Naive B cell (primary cell): ENCODE results near the gene GNRHR. TPM values are rescaled to one million over a fixed set of nuclear protein-coding genes. Genes with fewer than 3 reads are reported as not detected.
"Not testable (repeated sequence)": the region's sequence is repeated elsewhere in the genome, so short reads cannot be mapped to it uniquely, and the experiment has no call there.

Experiments used
- ATAC-seq, 2 donors: fragments of 150-1000 bp; cut with Tn5 transposase; 2 replicates each; pipeline ENCODE4 v1.10.0; 2021; ENCODE audit warnings: low read depth in 2 of 2, mild to moderate bottlenecking in 2 of 2, moderate library complexity in 2 of 2
- DNase-seq: peaks from one replicate; pipeline ENCODE4 v3.0.0; 2022
- H3K27ac Mint-ChIP-seq, 6 donors: one replicate each; pipeline ENCODE4 v1.8.0; 2020 to 2022; ENCODE audit warnings: mild to moderate bottlenecking in 6 of 6, mixed read lengths in 6 of 6, moderate library complexity in 5 of 6, inconsistent platforms in 2 of 6
- H3K27me3 Mint-ChIP-seq, 3 donors: one replicate each; pipeline ENCODE4 v1.8.0; 2021 to 2022; ENCODE audit warnings: mixed read lengths in 3 of 3, mild to moderate bottlenecking in 1 of 3
- H3K36me3 Mint-ChIP-seq, 2 donors: one replicate each; pipeline ENCODE4 v1.8.0; 2020 to 2022; ENCODE audit warnings: mixed read lengths in 2 of 2, inconsistent platforms in 1 of 2, mild to moderate bottlenecking in 1 of 2
- H3K4me1 Mint-ChIP-seq, 3 donors: one replicate each; pipeline ENCODE4 v1.8.0; 2020 to 2022; ENCODE audit warnings: mixed read lengths in 3 of 3, inconsistent platforms in 1 of 3, mild to moderate bottlenecking in 1 of 3, moderate library complexity in 1 of 3
- H3K4me3 Mint-ChIP-seq, 8 donors: one replicate each; pipeline ENCODE4 v1.8.0; 2020 to 2022; ENCODE audit warnings: mild to moderate bottlenecking in 8 of 8, mixed read lengths in 8 of 8, moderate library complexity in 8 of 8, inconsistent platforms in 2 of 8
- H3K9me3 Mint-ChIP-seq, 7 donors: one replicate each; pipeline ENCODE4 v1.8.0; 2020 to 2022; ENCODE audit warnings: mixed read lengths in 7 of 7, mild to moderate bottlenecking in 5 of 7, inconsistent platforms in 2 of 7, moderate library complexity in 1 of 7
- polyA plus RNA-seq, 6 donors: library from polyadenylated mRNA; unstranded; fragments of 300-500 nt; fragmentation: Illumina TruSeq; gene quantifications; one replicate each; pipeline ENCODE4 v1.2.3, GENCODE V29; 2021; ENCODE audit warnings: low read depth in 6 of 6

The GNRHR gene
- polyA plus RNA-seq, 6 donors from 2014 or later = 0.12 TPM; not detected in 5

DNA sequence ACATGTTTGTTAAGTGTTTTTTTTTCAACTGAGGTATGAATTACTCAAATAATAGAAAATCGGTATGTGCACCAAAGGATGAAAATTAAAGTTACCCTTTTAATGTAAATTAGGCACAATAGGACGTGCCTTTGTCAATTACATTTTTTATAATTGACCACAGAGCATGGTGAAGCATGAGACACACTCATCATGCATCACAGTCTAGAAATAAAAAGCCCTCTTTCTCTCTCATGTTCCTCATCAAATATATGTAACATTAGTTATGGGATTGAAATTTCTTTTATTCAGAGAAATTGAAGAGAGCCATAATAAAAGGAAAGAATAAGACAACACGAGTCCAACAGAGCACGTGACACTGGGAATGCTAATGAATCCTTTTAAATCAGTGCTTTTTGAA lies 3.5 kb downstream of the GNRHR start:
- no peaks in the 10 kb centered on the region for H3K36me3 Mint-ChIP-seq
- H3K4me1 Mint-ChIP-seq = peaks cover 3 to 8% (median 3%) of the 10 kb centered on the region in 3 donors
- H3K27ac Mint-ChIP-seq = no peak overlapping the region
- no peak overlapping the region for H3K4me3 Mint-ChIP-seq
- ATAC-seq (no peak), DNase-seq (no peak)
- no peaks in the 10 kb centered on the region for H3K9me3 Mint-ChIP-seq
- H3K27me3 Mint-ChIP-seq = no peaks in the 10 kb centered on the region

DNA sequence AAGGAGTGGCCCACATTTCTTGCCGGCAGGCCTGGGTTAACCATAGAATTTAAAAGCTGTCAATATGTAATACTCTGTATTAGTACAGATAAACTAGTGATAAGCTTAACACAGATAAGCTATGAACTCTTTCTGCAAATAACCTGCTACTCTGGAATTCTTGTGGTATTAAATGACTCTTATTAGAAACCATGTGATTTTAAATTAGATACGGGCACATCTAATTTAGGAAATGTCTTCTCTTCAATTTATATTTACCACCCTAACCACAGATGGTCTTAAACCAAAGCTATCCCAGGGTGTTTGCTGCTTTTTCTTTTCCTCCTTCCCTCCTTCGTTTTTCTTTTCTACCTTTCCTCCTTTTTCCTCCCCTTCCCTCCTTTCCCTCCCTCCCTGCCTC lies 4.9 kb downstream of the GNRHR start:
- no peaks in the 10 kb centered on the region for H3K9me3 Mint-ChIP-seq
- no peaks in the 10 kb centered on the region for H3K36me3 Mint-ChIP-seq
- no peak overlapping the region for H3K27ac Mint-ChIP-seq
- ATAC-seq = no peak
- H3K27me3 Mint-ChIP-seq = no peaks in the 10 kb centered on the region
- no peak overlapping the region for H3K4me3 Mint-ChIP-seq
- peaks cover 3 to 8% (median 3%) of the 10 kb centered on the region in 3 donors for H3K4me1 Mint-ChIP-seq
- no peak for DNase-seq

DNA sequence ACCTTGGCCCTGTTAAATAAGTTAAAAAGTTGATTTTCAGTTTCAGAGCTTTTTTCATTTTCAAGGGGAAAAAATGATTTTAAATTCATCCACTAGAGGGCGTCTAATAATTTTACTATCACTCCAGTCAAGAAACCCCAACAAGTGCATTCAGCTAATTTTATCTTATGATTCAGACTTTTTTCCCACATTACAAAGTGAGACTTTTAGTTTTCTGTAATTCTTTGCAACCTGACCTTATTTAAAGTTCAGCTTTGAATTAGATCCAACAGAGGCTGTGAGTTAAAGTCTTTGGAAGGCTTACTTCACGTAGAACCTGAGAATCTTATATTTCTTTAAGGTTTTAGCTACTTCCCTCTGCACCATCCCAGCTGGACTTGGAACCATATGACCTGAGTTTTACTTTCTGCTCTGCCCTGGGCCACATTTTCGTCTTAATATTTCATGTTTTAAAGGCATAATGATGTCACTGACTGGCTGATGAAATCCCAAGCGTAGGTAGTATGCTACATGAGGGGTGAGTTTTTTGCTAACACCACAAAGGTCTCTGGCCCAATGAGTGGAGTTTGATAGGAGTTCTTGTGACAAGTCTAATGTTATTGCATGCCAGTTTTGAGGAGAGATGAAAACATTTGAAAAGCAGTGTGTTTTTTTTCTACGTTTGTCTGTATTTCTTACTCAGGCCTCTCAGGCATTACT lies 7.2 kb downstream of the GNRHR start:
- no peak overlapping the region for H3K4me3 Mint-ChIP-seq
- no peak overlapping the region for H3K27ac Mint-ChIP-seq
- DNase-seq = peak; percentile 28
- ATAC-seq = no peak
- H3K4me1 Mint-ChIP-seq = peaks cover 3 to 8% (median 3%) of the 10 kb centered on the region in 3 donors
- no peaks in the 10 kb centered on the region for H3K27me3 Mint-ChIP-seq
- H3K36me3 Mint-ChIP-seq = peaks cover 0 to 2% of the 10 kb centered on the region in 2 donors
- no peaks in the 10 kb centered on the region for H3K9me3 Mint-ChIP-seq

DNA sequence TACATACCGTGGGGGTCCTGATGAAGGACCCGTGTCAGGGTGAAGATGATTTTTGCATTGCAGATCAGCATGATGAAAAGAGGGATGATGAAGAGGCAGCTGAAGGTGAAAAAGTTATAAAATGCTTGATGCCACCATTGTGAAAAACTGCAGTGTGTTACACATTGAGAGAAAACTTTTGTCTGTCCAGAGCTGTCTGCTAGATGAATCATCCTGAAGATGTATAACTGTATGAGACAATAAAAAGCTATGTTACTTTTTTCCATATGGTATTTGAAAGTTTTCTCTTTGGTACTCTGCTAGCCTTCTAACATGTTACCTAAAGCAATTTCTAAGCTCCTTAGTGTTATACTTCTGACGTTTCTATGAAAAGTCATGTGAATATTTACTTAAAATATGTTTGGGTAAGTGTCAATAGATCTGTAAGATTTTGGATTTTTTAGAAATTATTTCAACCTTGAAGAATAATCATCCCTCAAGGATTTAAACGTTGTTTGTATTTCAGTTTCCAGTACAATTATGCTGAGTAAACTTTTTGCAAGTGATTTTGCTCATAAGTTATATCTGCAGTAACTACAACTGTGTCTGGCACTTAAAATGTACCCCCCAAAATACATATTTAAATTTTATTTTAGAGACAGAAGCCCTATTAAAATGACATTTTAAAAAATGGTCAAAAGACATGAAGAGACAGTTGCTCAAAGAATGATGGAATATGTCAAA lies 9.5 kb downstream of the GNRHR start:
- Mint-ChIP-seq H3K4me3 (no peak overlapping the region), H3K9me3 (no peaks in the 10 kb centered on the region), H3K36me3 (peaks cover 0 to 6% of the 10 kb centered on the region in 2 donors), H3K27me3 (no peaks in the 10 kb centered on the region), H3K27ac (no peak overlapping the region), H3K4me1 (peaks cover 3 to 8% (median 3%) of the 10 kb centered on the region in 3 donors)
- DNase-seq (no peak), ATAC-seq (no peak)

DNA sequence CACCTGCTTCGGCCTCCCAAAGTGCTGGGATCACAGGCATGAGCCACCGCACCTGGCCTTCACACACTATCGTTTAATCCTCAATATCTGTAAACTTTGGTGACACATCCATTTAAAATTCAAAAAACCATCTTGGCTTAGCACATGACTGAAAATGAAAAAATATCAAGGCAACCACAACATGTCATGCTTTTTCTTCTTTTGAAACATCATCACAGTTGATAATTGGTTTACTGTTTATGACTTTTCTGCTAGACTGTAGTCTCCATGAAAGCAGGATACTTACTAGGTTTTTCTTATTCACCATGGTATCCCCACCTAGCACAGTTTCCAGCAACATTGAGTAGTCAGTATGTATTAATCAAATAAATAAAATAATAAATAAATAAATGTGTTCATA lies 11.0 kb downstream of the GNRHR start:
- no peak overlapping the region for H3K27ac Mint-ChIP-seq
- peaks cover 0 to 6% of the 10 kb centered on the region in 2 donors for H3K36me3 Mint-ChIP-seq
- no peaks in the 10 kb centered on the region for H3K27me3 Mint-ChIP-seq
- peaks cover 3 to 8% (median 3%) of the 10 kb centered on the region in 3 donors for H3K4me1 Mint-ChIP-seq
- no peaks in the 10 kb centered on the region for H3K9me3 Mint-ChIP-seq
- H3K4me3 Mint-ChIP-seq = no peak overlapping the region
- DNase-seq (no peak), ATAC-seq (no peak)

DNA sequence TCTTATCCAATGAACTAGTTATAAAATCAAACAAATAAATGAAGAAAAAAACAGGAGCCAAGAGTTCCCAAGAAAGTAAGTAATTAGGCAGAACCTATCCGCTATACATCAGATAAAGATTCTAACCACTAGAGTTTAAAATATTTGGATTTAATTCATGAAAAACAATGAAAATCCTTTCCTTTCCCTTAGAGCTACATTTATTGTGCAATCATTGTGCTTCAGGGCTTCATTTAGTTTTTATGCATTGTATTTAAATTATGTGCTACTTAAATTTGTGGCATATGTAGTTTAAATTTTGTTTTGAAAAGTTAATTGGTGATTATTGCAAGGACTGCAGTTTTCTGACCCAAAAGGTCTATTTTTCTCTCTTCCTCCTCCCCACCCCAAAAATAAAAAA lies 17.9 kb downstream of the GNRHR start:
- H3K4me1 Mint-ChIP-seq = no peaks in the 10 kb centered on the region
- DNase-seq (no peak), ATAC-seq (no peak)
- no peak overlapping the region for H3K4me3 Mint-ChIP-seq
- H3K27me3 Mint-ChIP-seq = no peaks in the 10 kb centered on the region
- H3K36me3 Mint-ChIP-seq = peaks cover 0 to 10% of the 10 kb centered on the region in 2 donors
- no peaks in the 10 kb centered on the region for H3K9me3 Mint-ChIP-seq
- H3K27ac Mint-ChIP-seq = peak overlapping the region in 1 of 6 donors; percentile 63

DNA sequence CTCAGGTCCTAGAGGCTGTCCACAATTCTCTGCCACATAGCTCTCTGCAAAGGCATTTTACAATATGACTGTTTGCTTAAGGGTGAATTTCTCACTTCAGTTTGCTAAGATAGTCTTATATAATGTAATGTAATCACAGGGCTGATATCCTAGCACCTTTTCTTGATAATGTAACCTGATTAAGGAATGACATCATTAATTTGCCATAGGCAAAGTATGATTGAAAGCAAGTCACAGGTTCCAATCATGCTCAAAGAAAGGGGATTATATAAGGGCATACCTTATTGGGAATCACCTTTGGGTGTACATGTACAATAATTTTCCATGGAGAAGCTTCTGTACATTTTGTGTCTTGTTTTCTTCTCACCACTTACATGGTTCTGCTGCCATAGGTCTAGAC lies 18.9 kb downstream of the GNRHR start:
- DNase-seq (no peak), ATAC-seq (no peak)
- Mint-ChIP-seq H3K9me3 (no peaks in the 10 kb centered on the region), H3K27ac (no peak overlapping the region), H3K4me3 (no peak overlapping the region), H3K27me3 (no peaks in the 10 kb centered on the region), H3K36me3 (peaks cover 0 to 10% of the 10 kb centered on the region in 2 donors), H3K4me1 (no peaks in the 10 kb centered on the region)

DNA sequence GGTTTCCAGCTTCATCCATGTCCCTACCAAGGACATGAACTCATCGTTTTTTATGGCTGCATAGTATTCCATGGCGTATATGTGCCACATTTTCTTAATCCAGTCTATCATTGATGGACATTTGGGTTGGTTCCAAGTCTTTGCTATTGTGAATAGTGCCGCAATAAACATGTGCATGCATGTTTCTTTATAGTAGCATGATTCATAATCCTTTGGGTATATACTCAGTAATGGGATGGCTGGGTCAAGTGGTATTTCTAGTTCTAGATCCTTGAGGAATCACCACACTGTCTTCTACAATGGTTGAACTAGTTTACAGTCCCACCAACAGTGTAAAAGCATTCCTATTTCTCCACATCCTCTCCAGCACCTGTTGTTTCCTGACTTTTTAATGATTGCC lies 23.7 kb downstream of the GNRHR start:
- H3K4me3 Mint-ChIP-seq, H3K27ac Mint-ChIP-seq, H3K4me1 Mint-ChIP-seq, DNase-seq, ATAC-seq, H3K27me3 Mint-ChIP-seq, H3K9me3 Mint-ChIP-seq: not testable (repeated sequence)
- H3K36me3 Mint-ChIP-seq = peaks cover 14 to 17% of the 10 kb centered on the region in 2 donors

DNA sequence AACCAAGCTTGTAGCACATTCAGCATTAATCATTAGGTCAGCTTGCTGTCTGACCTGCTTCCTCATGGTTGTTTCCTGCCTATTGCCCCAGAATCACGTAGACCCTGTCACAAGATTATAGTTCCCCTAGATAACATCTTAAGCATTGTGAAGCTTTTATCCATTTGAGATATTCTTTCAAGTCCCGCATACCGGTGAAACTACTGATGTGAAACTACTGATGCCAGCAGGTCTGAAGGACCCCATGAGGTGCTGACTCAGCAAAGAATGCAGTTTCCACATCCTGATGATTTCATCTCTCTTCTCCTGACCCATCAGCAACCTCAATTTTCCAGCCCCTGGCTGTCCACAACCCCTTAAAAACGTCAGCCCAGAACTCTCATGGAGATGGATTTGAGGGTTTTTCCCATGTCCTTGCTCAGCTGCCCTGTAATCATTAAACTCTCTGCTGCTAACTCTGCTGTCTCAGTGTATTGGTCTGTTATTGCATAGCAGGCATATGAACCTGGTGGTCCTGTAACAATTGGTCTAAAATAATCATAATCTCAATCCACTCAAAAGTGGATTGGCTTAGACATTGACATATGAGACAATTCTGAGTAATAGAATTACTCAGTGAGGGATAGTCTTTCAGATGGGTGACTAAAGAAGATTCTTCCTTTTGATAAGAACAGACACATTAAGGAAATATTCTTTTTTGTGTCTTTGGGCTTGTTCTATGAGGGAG lies 26.9 kb downstream of the GNRHR start:
- ATAC-seq (no peak), DNase-seq (no peak)
- Mint-ChIP-seq H3K27me3 (no peaks in the 10 kb centered on the region), H3K9me3 (peaks cover 0 to 3% (median 0%) of the 10 kb centered on the region in 7 donors), H3K4me3 (no peak overlapping the region), H3K36me3 (peaks cover 14 to 17% of the 10 kb centered on the region in 2 donors), H3K4me1 (peaks cover 0 to 4% (median 0%) of the 10 kb centered on the region in 3 donors), H3K27ac (peak overlapping the region in 1 of 6 donors; percentile 15)

DNA sequence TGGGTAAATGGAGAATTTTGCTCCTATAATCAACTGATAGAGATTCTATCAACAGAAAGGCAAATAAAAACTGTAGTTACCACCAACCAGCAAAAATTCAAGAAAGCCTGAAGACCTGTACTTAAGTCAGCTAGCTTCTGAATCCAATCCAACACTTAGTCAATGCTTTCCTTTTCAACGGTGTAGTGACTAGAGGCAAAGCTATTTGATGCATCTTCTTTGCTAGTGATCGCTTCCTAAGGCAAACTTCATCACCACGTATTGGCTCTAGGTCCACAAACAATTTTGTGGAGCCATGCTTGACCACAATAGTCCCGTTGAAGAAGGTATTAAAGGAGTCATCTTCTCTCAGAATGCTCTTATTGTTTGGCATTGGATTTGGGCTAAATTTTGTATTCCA lies 28.2 kb downstream of the GNRHR start:
- no peak for ATAC-seq
- H3K9me3 Mint-ChIP-seq = peaks cover 0 to 4% (median 0%) of the 10 kb centered on the region in 7 donors

DNA sequence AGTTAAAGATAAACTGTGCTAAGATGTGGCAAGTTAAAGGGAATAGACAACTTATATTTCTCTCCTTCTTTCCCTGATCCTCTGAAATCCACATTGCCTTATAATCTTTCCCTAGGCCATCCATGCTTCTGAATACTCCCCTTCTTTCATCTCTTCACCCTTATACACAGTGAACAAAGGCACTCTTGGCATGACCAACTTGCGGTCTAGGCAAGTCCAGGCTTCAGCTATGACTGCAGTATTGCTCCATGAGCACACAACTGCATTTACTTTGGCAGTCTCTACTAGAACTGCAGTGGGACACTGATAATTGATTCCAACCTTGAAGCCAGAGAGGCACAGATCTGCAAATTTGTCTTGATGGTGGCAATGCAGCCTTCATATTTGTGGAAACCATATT lies 29.1 kb downstream of the GNRHR start:
- no peak for ATAC-seq
- peaks cover 11 to 17% of the 10 kb centered on the region in 2 donors for H3K36me3 Mint-ChIP-seq
- DNase-seq = no peak
- no peak overlapping the region for H3K27ac Mint-ChIP-seq
- H3K4me3 Mint-ChIP-seq = no peak overlapping the region
- H3K27me3 Mint-ChIP-seq = no peaks in the 10 kb centered on the region
- H3K4me1 Mint-ChIP-seq = peaks cover 0 to 4% (median 0%) of the 10 kb centered on the region in 3 donors
- H3K9me3 Mint-ChIP-seq = peaks cover 0 to 4% (median 0%) of the 10 kb centered on the region in 7 donors

More for the DNA sequence above, 28.2 kb downstream of the GNRHR start:
- Mint-ChIP-seq H3K36me3 (peaks cover 10 to 17% of the 10 kb centered on the region in 2 donors), H3K4me1 (peaks cover 0 to 4% (median 0%) of the 10 kb centered on the region in 3 donors), H3K4me3 (no peak overlapping the region), H3K27me3 (no peaks in the 10 kb centered on the region), H3K27ac (peak overlapping the region in 1 of 6 donors; percentile 15)
- DNase-seq = no peak

DNA sequence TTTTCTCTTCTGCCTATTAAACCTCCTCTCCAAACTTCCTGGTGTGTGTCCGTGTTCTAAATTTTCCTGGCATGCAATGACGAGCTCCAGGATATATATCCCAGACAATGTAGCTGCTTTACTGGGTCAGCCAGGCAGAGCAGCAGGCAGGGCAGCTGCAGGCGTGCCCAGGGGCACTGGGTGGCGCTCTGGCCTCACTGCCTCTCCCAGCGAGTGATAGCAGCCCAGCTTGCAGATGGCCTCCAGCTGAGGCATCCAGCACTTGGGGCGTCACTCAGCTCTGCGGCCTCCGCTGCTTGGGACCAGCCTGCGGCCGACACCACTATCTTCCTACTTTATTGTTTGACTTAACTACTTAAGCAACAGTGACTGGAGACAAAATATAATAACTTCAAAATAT lies 30.2 kb downstream of the GNRHR start:
- no peak for ATAC-seq
- H3K4me3 Mint-ChIP-seq = no peak overlapping the region
- H3K27me3 Mint-ChIP-seq = no peaks in the 10 kb centered on the region
- H3K27ac Mint-ChIP-seq = no peak overlapping the region
- H3K36me3 Mint-ChIP-seq = peaks cover 7 to 11% of the 10 kb centered on the region in 2 donors
- peaks cover 0 to 4% (median 0%) of the 10 kb centered on the region in 3 donors for H3K4me1 Mint-ChIP-seq
- DNase-seq = no peak
- peaks cover 0 to 4% (median 0%) of the 10 kb centered on the region in 7 donors for H3K9me3 Mint-ChIP-seq

DNA sequence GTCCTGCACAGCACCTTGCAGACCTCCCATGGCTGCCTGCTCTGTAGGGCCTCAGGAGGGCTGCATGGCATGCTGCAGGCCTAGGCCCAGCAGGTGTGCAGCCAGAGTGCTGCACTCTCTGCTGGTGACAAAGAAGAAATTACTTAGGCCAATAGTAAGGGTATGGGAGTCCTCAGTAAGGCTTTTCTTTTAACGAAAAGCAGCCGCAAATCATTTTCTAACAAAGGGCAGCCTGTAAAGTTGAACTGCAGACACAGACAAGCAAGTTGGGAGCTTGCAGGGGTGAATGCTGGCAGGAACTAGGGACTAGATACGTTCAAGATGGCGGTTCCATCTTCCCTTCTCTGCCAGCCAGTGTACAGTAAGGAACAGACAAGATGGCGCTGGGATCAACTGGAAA lies 30.8 kb downstream of the GNRHR start:
- H3K4me1 Mint-ChIP-seq = peaks cover 0 to 4% (median 0%) of the 10 kb centered on the region in 3 donors
- H3K36me3 Mint-ChIP-seq = peaks cover 1 to 11% of the 10 kb centered on the region in 2 donors
- peaks cover 0 to 4% (median 0%) of the 10 kb centered on the region in 7 donors for H3K9me3 Mint-ChIP-seq
- ATAC-seq (no peak), DNase-seq (no peak)
- H3K4me3 Mint-ChIP-seq = no peak overlapping the region
- peak overlapping the region in 1 of 6 donors; percentile 81 for H3K27ac Mint-ChIP-seq
- H3K27me3 Mint-ChIP-seq = no peaks in the 10 kb centered on the region
